IPS-15b (cell line): Measurements from ENCODE around the gene GGT6.
A peak's percentile ranks its signal among the peaks of the same experiment; 100 is the strongest.
"Not testable (repeated sequence)": the region's sequence is repeated elsewhere in the genome, so short reads cannot be mapped to it uniquely, and the experiment has no call there.

Experiments used
- H3K27me3 ChIP-seq: one replicate; pipeline ENCODE4 v1.6.1; 2013; ENCODE audit warnings: low read length; ENCODE audit not compliant: control insufficient read depth, insufficient read depth
- H3K36me3 ChIP-seq: one replicate; pipeline ENCODE4 v1.6.1; 2013; ENCODE audit warnings: low read length; ENCODE audit not compliant: control insufficient read depth, insufficient read depth
- H3K4me1 ChIP-seq: one replicate; pipeline ENCODE4 v1.6.1; 2013; ENCODE audit warnings: mild to moderate bottlenecking, low read length; ENCODE audit not compliant: control insufficient read depth, insufficient read depth
- H3K4me3 ChIP-seq: one replicate; pipeline ENCODE4 v1.5.1; 2013; ENCODE audit warnings: low read depth, low read length
- H3K9ac ChIP-seq: one replicate; pipeline ENCODE4 v1.6.1; 2013; ENCODE audit warnings: low read depth, mild to moderate bottlenecking, low read length
- H3K9me3 ChIP-seq: one replicate; pipeline ENCODE4 v1.6.1; 2013; ENCODE audit warnings: mild to moderate bottlenecking, low read length; ENCODE audit not compliant: control insufficient read depth, insufficient read depth

Gene GGT6, protein sequence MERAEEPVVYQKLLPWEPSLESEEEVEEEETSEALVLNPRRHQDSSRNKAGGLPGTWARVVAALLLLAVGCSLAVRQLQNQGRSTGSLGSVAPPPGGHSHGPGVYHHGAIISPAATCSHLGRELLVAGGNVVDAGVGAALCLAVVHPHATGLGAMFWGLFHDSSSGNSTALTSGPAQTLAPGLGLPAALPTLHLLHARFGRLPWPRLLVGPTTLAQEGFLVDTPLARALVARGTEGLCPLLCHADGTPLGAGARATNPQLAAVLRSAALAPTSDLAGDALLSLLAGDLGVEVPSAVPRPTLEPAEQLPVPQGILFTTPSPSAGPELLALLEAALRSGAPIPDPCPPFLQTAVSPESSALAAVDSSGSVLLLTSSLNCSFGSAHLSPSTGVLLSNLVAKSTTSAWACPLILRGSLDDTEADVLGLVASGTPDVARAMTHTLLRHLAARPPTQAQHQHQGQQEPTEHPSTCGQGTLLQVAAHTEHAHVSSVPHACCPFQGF

DNA sequence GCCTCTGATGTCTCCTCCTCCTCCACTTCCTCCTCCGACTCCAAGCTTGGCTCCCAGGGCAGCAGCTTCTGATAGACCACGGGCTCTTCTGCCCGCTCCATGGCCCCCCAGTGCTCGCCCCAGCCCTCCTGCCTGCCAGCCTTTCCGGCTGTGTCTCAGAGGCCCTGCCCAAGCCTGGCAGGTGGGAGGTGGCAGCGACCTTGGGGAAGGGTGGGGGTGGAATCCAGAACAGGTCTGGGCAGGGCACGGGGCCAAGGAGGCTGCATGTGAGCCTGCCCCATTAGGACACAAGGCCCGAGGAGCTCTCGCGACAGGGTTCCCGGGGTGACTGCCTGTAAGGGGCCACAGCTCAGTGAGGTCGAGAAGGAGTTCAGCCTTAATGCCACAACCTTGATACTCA is at the start of gene GGT6:
Gene GGT6 (minus strand): TSS at position 157 of the 400 bp plus-strand sequence. CDS start 56 bp downstream, at position 101.
- Histone ChIP-seq H3K9me3 (no peaks in the 10 kb centered on the region), H3K27me3 (no peaks in the 10 kb centered on the region), H3K36me3 (no peaks in the 10 kb centered on the region), H3K4me3 (no peak within 1 kb of the TSS), H3K4me1 (peaks cover 6% of the 10 kb centered on the region), H3K9ac (no peak within 1 kb of the TSS)

DNA sequence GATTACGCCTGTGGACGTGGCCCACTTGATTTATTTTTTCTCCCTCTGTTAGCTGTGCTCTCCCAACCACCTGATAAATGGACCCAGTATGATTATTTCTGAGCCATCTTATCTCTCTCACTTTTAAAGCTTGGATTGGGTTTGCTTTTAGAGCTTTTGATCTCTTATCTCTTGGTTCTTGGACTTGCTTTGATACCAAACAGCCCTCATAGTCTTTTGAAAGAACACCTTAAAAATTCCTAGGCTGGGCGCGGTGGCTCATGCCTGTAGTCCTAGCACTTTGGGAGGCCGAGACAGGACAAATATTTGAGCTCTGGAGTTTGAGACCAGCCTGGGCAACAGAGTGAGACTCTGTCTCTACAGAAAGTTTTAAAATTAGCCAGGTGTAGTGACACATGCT is 49.8 kb upstream of the GGT6 start:
- Histone ChIP-seq H3K36me3 (no peaks in the 10 kb centered on the region), H3K9ac (no peak overlapping the region), H3K4me1 (no peaks in the 10 kb centered on the region)

DNA sequence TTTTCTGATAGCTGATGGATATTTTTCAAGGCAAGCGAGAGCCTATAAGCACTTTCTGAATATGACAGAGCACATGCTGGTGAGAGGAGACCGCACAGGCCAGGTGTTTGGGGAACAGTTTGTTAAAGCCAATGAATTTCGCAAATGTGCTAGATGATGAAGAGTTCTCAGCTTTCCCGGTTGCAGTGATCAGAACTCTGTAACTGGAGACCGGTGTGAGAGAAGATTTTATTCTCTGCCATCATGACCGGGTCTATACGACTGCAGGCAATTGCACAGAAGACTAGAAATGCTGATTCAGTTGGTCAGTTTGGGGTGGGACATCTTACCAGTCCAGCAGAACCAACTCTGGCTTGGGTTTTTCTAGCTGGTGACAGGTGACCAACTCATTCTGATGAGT is 49.4 kb upstream of the GGT6 start:
- H3K27me3 ChIP-seq: no peaks in the 10 kb centered on the region

More for the DNA sequence above, 49.8 kb upstream of the GGT6 start:
- H3K4me3 ChIP-seq: no peak overlapping the region
- no peaks in the 10 kb centered on the region for H3K27me3 ChIP-seq
- no peaks in the 10 kb centered on the region for H3K9me3 ChIP-seq

DNA sequence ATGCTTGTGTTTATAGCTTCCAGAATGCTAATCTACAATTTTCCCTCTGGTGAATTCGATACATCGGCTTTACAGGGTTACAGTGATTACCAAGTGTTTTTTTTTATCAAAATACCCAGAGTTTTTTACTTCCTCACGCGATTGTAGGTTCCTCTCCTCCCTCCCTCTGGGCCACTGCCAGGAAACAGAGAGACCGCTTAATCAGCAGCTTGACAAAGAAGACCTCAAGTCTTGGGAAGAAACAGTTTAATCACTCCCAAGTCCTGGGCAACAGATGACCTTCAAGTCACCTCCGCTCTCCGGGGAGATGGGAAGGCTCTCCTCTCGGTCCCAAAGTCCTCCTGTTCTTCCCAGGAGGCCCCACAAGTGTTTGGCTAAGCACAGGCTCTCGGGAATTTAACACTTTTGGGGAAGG is 47.4 kb upstream of the GGT6 start:
- H3K4me1 ChIP-seq: no peaks in the 10 kb centered on the region
- no peaks in the 10 kb centered on the region for H3K36me3 ChIP-seq

More for the DNA sequence above, 49.4 kb upstream of the GGT6 start:
- Histone ChIP-seq H3K4me3 (no peak overlapping the region), H3K4me1 (no peaks in the 10 kb centered on the region), H3K36me3 (no peaks in the 10 kb centered on the region), H3K9me3 (no peaks in the 10 kb centered on the region), H3K9ac (no peak overlapping the region)

DNA sequence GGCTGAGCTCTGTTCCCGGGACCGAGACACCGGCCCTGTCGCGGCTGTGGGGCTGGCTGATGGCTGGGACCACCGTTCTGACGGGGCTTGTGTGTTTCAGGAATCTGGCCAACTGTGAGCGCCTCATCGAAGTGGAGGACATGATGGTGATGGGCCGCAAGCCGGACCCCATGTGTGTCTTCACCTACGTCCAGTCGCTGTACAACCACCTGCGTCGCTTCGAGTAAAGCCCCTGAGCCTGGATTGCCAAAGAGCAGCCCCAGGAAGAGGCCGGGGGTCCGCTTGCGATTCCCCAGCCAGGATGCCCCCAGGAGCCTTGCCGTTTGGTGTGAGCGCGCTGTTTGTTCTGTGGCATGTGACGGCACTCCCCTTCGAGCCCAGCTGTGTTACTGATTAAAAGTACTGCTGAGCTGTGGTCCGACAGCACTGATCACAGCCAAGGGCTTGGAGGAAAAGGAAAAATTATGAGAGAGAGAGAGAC is 46.9 kb upstream of the GGT6 start:
- Histone ChIP-seq H3K9ac (no peak overlapping the region), H3K27me3 (no peaks in the 10 kb centered on the region), H3K36me3 (no peaks in the 10 kb centered on the region), H3K4me1 (no peaks in the 10 kb centered on the region), H3K9me3 (no peaks in the 10 kb centered on the region), H3K4me3 (no peak overlapping the region)

More for the DNA sequence above, 47.4 kb upstream of the GGT6 start:
- no peak overlapping the region for H3K4me3 ChIP-seq
- H3K27me3 ChIP-seq: no peaks in the 10 kb centered on the region
- H3K9me3 ChIP-seq: no peaks in the 10 kb centered on the region
- H3K9ac ChIP-seq: no peak overlapping the region

DNA sequence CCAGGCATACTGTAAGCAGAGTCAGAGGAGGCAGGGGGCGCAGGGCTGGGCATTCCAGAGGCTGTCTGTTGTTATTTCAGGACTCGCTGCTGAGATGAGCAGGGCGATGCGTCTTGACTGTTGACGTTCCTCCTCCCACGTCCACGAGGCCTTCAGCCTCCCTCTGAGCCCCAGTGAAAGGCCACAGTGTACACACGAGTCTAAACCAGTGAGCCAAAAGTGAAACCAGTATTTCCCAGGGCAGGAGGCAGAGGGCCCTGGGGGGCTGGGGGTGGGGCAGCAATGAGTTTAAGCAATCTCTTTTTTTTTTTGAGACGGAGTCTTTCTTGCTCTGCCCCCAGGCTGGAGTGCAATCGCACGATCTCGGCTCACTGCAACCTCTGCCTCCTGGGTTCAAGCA is 45.4 kb upstream of the GGT6 start:
- Histone ChIP-seq H3K4me1 (no peaks in the 10 kb centered on the region), H3K9me3 (no peaks in the 10 kb centered on the region), H3K27me3 (no peaks in the 10 kb centered on the region), H3K36me3 (no peaks in the 10 kb centered on the region), H3K9ac (no peak overlapping the region), H3K4me3 (no peak overlapping the region)

DNA sequence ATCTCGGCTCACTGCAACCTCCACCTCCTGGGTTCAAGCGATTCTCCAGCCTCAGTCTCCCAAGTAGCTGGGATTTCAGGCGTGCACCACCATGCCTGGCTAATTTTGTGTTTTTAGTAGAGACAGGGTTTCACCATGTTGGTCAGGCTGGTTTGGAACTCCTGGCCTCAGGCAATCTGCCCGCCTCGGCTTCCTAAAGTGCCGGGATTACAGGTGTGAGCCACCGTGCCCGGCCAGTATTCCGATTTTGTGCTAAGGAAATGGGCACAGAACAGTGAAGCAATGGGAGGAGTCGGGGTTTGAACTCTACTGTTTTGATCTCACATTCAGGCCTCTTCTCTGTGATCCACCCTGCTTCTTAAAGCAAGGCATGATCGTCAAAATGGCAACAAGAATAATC is 44.4 kb upstream of the GGT6 start:
- not testable (repeated sequence) for H3K4me1 ChIP-seq, H3K27me3 ChIP-seq, H3K9me3 ChIP-seq, H3K9ac ChIP-seq, H3K4me3 ChIP-seq, H3K36me3 ChIP-seq

DNA sequence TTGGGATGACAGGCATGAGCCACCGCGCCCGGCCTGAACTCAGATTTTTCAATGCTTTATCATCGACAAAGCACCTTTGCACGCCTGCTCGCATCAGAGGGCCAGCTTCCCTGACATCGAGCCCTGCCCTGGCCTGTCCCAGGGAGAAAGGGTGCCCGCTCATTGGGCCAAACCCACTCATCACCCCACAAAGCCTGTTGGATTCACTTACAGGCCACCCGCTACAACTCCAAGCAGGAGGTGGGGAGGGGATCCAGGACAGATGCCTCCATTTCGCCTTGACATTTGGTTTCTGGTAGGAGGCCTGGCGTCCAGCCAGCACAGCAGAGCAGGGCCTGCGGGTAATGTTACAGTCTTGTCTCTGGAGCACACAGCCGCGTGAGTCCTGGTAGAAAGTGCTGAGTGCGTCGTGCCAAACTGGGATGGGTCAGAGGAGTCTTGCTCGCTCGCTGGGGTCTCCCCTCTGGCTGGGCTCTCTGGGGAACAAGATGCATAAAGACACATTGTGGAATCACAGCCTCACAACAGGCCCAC is 43.8 kb upstream of the GGT6 start:
- H3K36me3 ChIP-seq: no peaks in the 10 kb centered on the region
- no peak overlapping the region for H3K4me3 ChIP-seq
- peaks cover 8% of the 10 kb centered on the region for H3K4me1 ChIP-seq
- H3K9ac ChIP-seq: no peak overlapping the region
- no peaks in the 10 kb centered on the region for H3K27me3 ChIP-seq
- no peaks in the 10 kb centered on the region for H3K9me3 ChIP-seq

DNA sequence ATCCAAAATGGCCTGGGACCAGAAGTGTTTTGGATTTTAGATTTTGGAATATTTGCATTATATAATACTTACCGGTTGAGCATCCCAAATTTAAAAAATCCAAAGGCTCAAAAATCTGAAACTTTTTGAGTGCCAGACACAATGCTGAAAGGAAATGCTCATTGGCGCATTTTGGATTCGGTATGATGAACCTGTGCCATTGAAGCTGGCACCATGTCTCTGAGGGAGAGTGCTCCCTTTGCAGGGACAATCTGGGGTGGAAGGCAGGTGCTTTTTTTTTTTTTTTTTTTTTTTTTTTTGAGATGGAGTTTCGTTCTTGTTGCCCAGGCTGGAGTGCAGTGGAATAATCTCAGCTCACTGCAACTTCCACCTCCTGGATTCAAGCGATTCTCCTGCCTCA is 41.7 kb upstream of the GGT6 start:
- H3K4me1 ChIP-seq: peaks cover 11% of the 10 kb centered on the region
- no peak overlapping the region for H3K9ac ChIP-seq
- H3K27me3 ChIP-seq: no peaks in the 10 kb centered on the region
- H3K36me3 ChIP-seq: peaks cover 2% of the 10 kb centered on the region
- no peak overlapping the region for H3K4me3 ChIP-seq
- no peaks in the 10 kb centered on the region for H3K9me3 ChIP-seq

DNA sequence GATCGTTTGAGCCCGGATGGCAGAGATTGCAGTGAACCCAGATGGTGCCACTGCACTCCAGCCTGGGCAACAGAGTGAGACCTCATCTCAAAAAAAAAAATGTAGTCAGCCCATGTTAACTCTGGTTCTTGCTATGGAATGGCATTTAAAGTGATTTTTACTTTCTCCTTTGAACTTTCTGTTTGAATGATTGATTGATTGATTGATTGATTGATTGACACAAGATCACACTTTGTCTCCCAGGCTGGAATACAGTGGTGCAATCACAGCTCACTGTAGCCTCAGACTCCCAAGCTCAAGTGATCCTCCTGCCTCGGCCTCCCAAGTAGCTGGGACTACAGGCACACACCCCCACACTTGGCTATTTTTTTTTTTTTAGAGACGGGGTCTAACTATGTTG is 40.9 kb upstream of the GGT6 start:
- Histone ChIP-seq H3K36me3 (peaks cover 4% of the 10 kb centered on the region), H3K9ac (no peak overlapping the region), H3K4me3 (no peak overlapping the region), H3K27me3 (no peaks in the 10 kb centered on the region), H3K9me3 (no peaks in the 10 kb centered on the region), H3K4me1 (peaks cover 11% of the 10 kb centered on the region)

DNA sequence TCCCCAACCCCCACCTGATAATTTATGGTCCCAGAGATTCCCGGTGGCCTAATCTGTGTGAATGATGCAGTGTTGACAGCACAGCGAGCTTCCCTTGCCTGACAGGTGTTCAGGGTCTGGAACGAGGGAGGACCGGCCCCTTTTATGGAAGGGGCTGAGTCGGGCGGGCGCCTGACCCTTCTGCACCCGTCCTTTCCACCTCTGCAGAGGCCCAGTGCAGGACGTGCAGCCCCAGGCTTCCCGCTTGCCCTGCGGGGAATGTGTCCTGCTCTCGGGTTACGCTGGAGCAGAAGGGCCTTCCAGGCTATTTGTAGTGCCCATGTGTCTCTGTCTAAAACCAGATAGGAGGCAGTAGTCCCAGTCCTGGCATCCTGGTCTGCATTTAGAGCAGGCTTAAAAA is 40.2 kb upstream of the GGT6 start:
- Histone ChIP-seq H3K4me3 (peak overlapping the region; percentile 46), H3K9me3 (no peaks in the 10 kb centered on the region), H3K9ac (no peak overlapping the region), H3K4me1 (peaks cover 11% of the 10 kb centered on the region), H3K27me3 (no peaks in the 10 kb centered on the region), H3K36me3 (peaks cover 4% of the 10 kb centered on the region)
